ENCODE results near the gene ITPR1.

Gene ITPR1

DNA sequence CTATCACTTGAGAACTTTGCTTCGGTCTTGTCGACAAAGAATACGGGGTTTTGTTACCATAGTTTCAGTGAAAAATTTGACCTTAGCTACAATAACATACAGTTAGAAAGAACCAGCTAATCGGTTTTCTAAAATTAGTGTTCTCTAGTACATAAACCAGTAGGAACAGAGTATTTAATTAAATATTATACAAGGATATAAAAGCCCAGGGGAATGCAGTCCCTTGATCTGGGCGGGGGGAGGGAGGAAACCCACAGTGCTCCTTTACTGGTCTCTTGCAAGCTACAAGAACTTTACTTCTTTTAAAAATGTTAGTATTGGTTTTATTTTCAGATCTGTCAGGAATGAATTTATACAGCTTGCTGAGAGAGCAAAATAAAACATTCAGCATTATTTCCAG is 41.8 kb downstream of the ITPR1 start:
- no peak for DNase-seq

DNA sequence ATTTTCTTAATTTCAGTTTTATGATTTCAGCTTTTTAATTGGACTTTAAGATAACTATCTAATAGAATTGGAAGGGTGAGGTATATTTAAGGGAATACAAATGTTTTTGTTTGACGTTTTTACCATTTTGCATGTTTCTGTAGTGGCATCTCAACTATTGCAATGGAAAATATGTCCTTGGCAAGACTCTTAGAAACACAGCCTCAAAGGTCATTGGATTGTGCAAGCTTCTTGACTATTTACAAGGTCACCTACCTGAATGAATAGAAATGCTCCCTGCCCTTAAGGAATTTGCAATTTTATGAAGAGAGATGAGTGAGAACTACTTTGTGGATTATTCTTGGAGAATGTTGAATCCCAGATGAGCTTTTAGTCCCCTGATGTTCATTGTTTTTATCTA is 43.1 kb downstream of the ITPR1 start:
- no peak for DNase-seq

DNA sequence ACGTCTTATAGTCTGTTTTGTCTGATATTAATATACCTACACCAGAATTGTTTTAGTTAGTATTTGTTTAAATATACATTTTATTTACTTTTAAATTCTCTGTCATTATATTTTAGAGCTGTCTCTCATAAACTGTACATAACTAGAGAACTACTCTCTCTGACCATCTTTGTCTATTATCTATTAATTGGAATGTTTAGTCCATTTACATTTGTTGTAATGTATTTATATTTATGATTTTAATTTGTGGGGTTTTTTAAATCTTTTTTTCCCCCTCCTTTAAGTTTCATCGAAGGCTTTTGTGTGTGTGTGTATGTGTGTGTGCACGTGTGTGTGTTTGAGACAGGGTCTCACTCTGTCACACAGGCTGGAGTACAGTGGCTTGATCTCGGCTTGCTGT is 47.1 kb downstream of the ITPR1 start:
- DNase-seq, result no peak

DNA sequence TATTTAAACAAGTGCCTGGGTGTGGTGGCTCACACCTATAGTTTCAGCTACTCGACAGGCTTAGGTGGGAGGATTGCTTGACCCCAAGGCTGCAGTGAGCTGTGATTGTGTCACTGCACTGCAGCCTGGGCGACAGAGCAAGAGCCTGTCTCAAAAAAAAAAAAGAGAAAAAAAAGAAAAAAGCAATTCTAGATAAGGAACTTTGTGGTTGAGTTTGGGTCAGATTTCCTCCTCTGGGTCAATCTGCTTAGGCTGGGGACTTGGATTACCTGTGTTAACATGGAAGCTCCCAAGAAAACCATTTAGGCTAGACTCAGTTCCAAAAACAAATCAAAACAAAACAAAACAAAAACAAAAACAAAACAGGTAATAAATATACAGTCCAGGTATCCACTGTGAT is 50.0 kb downstream of the ITPR1 start:
- no peak for DNase-seq

DNA sequence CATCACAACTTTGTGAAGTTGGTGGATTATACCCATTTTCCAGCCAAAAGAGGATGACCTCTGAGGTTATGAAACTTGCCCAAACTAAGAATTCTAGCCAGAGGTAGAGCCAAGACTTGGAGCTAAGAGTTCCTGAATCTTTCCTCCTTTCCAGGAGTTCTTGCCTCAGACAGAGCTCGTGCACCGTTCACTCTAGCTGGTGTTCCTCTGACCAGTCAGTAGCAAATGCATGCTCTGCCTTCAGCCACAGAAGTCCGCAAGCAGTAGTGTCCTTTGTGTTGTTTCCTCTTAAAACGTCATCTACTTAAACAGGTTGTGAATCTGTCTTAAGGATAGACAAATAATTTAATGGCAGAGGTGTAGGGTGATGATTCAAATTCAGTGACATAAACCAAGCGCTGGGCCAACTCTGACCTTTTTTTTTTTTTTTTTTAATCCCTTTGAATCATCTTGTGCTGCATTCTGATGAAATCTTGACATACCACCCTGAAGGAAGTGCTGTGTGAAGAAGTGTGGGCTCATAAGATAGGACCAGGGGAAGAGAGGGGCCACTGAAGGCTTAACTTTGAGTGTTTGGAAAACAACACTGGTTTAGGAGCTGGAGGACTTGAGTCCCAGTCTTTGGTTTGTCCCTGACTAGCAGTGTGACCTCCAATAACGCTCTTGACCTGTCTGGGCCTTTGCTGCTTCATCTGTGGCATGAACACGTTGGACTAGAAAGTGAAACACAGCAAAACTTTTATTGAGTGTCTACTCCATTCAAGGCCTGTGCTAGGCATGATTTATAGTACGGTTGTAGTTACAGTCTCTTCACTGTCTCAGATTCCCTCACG is 53.4 kb downstream of the ITPR1 start:
- DNase-seq, result no peak

DNA sequence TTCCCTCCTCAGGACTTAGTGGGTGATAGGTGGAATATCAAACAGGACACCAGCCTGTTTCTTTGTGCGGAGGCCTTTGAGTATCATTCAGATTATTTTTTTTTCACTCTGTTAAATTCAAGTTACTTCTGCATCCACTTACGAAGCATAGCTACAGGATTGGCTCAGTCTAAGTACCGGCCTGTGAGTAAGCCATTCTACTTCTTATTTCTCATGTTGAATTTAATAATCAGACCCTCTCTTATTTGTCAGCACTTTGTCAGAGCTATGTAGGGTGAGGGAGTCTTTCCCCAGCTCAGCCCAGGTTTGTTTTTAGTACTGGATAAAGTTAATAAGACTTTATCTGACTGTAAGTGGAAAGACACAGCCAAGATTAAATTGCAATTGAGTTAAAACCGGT is 54.7 kb downstream of the ITPR1 start:
- DNase-seq, result no peak

DNA sequence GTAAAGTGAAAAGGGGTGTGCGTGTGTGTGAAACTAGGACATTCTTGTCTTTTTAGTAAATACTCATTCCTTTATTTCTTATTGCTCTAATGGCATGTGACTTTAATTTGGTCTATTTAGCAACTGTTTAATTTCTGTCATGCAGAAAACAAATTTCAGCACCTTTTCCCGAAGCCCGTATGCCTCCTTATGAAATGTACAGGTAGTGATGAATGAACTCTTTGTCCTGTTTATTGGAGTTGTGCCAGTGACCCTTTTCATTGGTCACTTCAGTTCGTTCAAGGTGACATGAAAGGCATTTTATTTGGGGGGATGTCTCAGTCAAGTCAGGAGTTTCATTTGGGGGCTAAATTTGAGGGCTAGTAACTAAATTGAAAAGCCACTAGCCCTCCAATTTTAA is 55.2 kb downstream of the ITPR1 start:
- DNase-seq, result no peak

DNA sequence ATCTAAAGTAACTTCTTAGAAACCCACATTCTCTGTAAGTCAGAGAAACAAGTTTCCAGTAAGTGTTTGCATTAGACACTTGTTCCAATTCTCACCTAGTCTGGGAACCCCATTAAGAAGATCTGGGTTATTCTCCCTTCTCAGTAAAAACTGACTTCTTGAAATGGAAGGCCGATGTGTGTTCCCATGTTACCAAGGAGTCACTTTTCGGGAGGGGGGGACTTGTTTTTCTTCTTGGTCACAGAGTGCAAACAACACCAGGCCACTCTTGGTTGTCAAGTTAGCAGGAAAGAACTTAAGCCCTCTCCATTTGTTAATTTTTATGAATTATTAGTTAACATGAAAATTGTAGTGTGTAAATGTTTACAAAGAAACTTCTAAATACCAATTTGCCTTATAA is 55.6 kb downstream of the ITPR1 start:
- no peak for DNase-seq

DNA sequence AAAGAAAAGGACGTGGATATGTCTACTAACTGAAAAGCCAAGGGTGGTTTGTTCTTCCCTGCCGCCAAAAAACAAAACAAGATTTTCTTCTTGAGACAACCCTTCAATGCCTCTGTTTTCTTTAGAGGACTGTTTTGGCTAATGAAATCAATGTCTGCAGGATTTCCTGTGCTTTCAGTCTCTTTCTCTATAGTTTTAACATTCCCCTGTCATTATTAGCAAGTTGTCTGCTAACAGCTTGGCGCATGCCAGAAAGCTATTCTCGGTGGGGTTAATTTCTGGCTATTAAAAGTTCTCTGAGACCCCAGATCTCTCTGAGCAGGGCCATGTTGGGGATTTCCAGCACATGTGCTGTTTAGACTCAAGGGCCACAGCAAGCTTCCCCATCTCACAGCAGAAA is 56.7 kb downstream of the ITPR1 start:
- no peak for DNase-seq

DNA sequence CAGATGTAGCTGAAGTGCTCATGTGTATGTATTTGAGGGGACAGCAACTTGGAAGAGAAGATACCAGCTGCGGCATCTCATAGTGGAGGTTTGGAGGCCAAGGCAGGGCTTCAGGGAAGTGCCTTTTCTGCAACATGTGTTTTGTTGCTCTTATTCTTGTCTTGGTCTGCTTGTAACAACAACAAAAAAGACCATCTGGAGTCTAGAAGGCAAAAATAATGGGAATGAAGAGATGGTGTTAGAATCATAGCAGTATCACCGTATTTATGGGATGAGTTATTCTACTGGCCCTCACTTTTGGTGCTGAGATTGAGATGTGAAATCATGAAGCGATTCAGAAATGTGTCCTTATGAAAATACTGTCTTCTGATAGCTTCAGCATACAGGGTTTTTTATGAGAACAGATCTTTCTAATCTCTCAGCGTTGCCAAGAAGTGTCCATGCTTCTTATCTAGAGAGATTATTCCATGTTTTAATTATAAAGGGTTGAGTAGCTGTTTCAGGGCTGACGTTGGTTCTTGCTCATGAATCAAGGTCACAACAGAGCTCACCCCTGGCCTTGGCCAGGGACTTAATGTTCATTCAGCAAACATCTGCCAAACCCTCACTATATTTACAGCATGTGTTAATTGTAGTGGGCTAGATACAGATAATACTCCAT is 58.0 kb downstream of the ITPR1 start:
- no peak for DNase-seq

DNA sequence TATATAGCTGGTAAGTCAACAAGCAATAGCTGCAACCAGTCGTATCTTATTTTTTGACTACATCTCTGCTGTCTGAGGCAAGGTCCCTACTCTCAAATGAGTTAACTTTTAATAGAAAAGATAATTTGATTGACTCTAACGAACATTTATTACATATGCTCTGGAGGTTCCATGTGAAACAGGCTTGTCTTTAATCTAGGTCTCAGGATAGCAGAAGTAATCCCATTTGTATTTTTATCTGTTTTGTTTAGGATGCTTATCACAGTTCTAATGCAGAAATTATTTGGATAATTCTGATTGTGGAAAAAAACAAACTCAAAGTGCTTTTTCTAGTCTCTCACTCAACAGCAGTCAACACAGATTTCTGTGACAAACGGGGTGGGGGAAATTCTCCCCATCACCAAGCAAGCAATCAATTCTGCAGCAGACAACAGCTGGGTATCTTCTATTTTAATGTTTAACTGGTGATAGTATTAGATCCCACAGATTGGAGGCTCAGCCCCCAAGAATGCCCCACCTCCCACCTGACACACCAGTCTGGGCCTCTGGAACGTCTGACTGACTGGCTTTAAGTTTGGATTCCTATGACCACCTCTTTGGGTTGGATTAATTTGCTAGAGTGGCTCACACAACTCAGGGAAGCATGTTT is 58.8 kb downstream of the ITPR1 start:
- DNase-seq, result no peak

DNA sequence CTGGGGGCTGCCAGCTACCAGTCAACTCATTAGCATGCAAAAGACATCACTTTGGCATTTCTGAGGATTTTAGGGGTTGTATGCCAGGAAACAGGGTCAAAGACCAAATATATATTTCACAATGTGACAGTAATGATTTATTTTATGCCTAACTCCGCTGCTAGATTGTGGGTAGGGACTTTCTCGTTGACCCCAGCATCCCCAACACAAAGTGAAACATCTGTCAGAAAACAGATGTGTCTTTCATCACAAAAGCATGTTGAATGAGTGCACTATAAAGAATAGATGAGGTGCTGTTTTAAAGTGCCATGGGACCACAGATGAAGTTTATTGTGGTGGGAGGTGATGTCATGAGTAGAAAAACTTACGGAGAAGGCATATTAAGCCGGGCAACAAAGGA is 59.7 kb downstream of the ITPR1 start:
- no peak for DNase-seq

DNA sequence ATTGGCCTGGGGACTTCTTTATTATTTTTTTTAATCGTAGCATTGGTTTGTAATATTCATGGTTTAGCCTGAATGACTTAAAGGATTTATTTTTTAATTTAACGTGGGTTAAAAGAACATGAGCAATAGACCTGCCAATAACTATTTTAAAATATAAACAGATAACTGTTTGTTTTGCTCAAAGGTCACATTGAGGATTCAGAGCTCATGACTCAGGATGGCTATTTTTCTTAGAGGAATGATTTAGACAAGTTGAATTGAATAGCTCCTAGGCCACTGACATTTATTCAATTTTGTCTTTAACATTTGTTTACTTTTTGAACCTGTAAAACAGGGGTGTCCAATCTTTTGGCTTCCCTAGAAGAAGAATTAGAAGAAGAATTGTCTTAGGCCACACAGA is 68.5 kb downstream of the ITPR1 start:
- DNase-seq, result no peak

DNA sequence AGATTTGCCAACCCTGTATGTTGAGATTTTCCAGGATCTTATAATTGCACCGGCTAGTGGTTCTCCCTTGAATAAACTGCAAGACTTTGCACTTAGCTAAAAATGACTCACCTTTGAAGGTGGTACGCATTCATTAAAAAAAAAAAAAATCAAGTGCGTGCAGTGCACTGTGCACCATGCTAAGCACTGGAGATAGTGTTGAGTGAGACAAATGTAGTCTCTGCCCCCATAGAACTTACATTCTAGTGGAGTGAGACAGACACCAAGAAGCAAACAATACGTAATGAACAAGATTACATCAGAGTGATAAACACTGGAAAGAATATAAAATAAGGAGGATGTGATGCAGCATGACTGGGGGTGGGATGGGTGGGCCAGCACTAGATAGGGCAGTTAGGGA is 69.4 kb downstream of the ITPR1 start:
- no peak for DNase-seq

DNA sequence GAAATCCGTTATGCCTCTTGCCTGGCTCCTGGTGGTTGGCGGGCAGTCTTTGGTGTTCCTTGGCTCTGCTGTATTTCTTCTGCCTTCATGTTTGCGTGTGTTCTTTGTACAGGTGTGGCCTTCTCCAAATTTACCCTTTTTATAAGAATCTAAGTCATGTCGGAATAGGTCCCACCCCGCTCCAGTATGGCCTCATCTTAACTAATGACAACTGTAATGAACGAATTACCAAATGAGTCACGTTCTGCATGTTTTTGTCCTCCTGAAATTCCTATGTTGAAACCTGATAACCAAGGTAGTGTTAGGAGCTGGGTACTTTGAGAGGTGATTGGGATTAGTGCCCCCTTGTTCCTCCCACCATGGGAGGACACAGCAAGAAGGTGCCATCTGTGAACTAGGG is 71.1 kb downstream of the ITPR1 start:
- DNase-seq, result no peak

DNA sequence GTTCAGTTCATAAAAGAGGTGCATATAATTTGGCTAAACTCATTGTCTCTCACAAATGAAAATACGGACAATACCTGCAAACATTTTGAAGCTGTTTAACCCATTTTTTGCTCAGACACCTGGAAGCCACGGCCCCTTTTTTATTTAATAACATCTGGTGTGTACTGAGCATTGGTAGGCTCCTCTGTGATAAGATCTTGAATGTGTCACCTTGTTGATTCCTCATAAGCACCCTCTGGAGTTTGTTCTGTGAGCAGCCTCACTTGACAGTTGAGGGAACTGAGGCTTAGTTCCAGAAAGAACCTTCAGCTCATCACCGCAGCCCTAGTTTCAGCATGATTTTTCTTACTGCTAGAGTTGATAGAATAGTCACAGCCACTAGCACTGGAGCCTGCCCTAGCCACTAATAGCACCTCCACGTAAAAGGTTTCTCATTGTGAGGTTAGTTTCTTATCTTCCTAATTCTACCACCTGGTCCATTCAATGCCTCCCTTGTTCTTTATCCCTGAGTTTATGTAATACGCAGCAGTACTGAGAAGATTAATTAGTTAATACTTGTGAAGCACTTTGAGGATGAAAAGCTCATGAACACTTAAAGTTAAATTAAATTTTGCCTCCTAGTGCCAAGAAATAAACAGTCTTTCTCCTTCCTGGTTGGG is 71.9 kb downstream of the ITPR1 start:
- DNase-seq, result no peak

DNA sequence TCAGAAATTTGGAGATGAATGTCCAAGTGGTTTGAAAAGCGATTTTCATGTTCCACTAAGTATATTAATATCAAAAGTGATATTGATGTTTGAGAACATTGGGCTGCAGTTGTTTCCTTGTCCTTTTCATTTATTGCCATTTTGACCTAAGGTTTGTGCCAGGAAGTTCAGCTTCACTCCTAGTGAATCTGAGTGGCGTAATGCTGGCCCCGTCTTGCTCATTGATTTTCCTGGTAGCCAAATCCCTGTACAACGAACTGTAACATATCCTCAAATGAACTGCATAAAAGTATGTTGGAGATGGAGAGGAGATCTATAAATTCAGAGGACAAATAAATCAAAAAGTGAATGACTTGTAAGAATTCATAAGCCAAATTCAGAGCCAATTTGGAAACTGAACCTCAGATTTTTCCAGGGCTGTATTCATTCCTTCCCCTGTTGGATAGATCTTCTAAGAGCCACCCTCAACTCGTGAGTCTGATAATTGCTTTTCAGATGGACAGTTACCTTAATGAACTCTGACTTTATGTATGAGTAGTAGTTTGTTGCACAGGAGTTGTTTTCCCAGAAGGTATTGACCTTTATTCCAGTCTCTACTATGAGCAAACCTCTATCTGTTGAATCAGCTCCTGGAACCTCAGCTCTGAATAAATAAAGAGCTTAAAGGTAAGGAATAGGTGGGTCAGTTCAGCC is 72.8 kb downstream of the ITPR1 start:
- DNase-seq, result no peak

DNA sequence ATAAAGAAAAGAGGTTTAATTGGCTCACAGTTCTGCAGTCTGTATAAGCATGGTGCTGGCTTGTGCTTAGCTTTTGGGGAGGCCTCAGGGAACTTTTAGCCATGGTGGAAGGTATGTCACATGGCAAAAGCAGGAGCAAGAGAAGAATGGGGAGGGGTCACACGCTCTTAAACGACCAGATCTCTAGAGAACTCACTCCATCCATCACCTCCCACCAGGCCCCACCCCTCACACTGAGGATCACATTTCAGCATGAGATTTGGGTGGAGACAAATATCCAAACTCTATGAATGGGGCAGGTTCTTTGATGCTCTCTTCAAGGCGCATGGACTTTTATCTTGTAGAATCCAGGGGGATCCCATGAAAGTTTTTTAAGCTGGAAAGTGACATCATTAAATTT is 75.7 kb downstream of the ITPR1 start:
- no peak for DNase-seq

DNA sequence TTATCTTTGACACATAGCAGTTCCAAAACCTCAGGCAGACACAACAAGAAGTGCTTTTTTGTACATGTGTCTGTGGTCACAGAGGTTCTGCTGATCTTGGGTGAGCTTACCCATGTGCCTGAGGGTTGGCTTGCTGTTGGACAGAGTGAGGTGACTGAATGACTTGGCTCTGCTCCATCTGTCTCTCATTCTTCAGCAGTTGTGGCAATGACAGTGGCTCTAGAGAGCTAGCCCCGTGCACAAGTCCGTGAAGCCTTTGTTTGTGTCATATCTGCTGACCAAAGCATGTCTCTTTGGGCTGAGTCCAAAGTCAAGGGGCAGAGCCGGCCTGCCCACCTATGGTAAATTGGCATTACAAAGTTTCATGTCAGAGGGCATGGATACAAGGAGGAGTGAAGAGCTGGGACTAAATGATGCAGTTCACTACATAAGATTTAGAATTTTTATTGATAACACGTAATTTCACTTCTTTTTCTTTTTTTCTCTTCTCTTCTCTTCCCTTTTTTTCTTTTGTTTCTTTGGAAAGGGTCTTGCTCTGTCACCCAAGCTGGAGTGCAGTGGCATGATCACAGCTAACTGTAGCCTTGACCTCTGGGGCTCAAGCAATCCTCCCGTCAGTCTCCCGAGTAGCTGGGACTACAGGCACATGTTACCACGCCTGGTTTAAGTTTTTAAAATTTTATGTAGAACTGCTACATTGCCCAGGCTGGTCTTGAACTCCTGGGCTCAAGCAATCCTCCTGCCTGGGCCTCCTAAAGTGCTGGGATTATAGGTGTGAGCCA is 77.9 kb downstream of the ITPR1 start:
- no peak for DNase-seq

DNA sequence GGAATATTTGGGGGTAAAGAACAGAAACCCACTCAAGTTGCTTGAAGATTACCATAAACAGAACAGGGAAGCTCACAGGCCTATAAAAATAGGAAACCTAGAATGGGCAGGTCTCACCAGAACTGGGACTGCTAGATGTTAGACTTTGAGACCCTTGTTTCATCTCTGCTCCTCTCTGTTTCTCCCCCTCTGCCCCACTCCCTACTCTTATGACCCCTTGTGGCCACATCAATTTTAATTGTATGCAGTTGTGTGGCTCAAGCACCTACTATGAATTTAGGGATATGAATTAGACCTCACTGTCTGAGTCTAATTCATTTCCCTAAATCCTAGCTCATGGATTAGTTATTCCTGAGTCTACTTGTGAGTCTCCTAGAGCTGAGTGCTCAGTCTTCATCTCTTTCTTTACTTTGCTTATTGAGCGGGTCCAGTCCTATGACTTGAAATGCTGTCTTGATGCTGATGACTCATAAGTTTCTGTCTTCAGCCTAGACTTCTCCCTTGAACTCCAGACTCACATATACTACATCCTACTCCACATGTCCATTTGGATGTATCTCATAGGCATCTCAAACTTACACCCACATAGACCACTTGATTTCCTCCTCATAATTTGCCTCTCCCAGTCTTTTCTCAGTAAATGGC is 78.7 kb downstream of the ITPR1 start:
- DNase-seq, result no peak

DNA sequence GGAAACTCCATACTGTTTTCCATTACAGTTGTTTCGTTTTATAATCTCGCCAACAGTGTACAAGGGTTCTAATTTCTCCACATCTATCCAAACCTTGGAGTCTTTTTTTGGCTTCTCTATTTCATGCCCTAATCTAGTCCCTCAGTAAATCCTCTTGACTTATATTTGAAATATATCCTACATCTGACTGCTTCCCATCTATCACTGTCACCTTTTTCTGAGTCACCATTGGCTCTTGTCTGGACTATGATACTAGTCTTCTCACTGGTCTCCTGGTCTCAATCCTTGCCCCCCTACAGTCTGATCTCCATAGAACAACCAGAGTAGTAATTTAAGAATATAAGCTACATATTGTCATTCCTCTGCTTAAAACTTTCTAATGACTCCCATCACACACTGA is 80.0 kb downstream of the ITPR1 start:
- DNase-seq, result no peak

All from NCI-H1092 (cell line).